Endothelial cell of umbilical vein (primary cell): ENCODE data around the gene DNAJB11. TPM values are rescaled to one million over a fixed set of nuclear protein-coding genes. Genes with fewer than 3 reads are reported as not detected.

Experiments
- BruUV-seq: library from RNA; stranded (reverse); fragments of 400-500 nt; replicated peaks from 2 replicates; lab custom pipeline; 2021; lab: Mats Ljungman, UMichigan
- CTCF ChIA-PET: fragments of 300-600, 350-600 bp; sonication (Branson Sonifier 250); formaldehyde crosslinking; loops from one replicate; lab custom pipeline; 2021; ENCODE audit warnings: antibody characterized with exemption, inconsistent platforms; lab: Charles Lee
- POLR2A ChIA-PET: fragments of 300-600, 350-600 bp; sonication (Branson Sonifier 250); formaldehyde crosslinking; loops from one replicate; lab custom pipeline; 2021; ENCODE audit warnings: antibody characterized with exemption, inconsistent platforms; lab: Charles Lee
- DNase-seq: peaks from one replicate; pipeline ENCODE4 v3.0.0-alpha.2; 2011; ENCODE audit warnings: low read depth, low spot score
- FAIRE-seq: peaks from 2 replicates; lab custom pipeline; 2011; peaks lifted over from hg19 to GRCh38; lab: Jason Lieb, UNC
- H2AFZ ChIP-seq: 2 replicates; pipeline ENCODE4 v1.6.0; 2012; ENCODE audit warnings: low read depth, low read length, control low read depth, inconsistent platforms
- H3K27ac ChIP-seq: 2 replicates; pipeline ENCODE4 v1.5.1; 2011; ENCODE audit warnings: low read depth, mild to moderate bottlenecking, control low read depth, low read length, moderate library complexity; ENCODE audit not compliant: insufficient read depth
- H3K27me3 ChIP-seq, 2 experiments: 2 replicates each; pipeline versions ENCODE4 v1.6.0 to v1.6.1; 2011; ENCODE audit warnings: low read length in 2 of 2, mixed read lengths in 1 of 2; ENCODE audit not compliant: control insufficient read depth in 2 of 2, insufficient read depth in 2 of 2
- H3K36me3 ChIP-seq, 2 experiments: 2 replicates in 1 of 2; 3 replicates in 1 of 2; pipeline ENCODE4 v1.5.1; 2011; ENCODE audit warnings: low read length in 2 of 2, mild to moderate bottlenecking in 1 of 2, moderate library complexity in 1 of 2; ENCODE audit not compliant: control insufficient read depth in 2 of 2, insufficient read depth in 2 of 2; ENCODE audit errors: extremely low read depth in 1 of 2
- H3K4me1 ChIP-seq: 3 replicates; pipeline ENCODE4 v1.5.1; 2011; ENCODE audit warnings: mild to moderate bottlenecking, low read length; ENCODE audit not compliant: control insufficient read depth, insufficient read depth; ENCODE audit errors: extremely low read depth
- H3K4me2 ChIP-seq: 2 replicates; pipeline ENCODE4 v1.6.1; 2011; ENCODE audit warnings: low read length, control low read depth, mixed read lengths; ENCODE audit not compliant: insufficient read depth
- H3K4me3 ChIP-seq, 3 experiments: fragments of 200-600 bp in 1 of 3; sonication (generic), shearing (Covaris generic) in 1 of 3; replicated peaks in 1 of 3; 2 replicates each; pipeline ENCODE4 v1.5.1; 2011 to 2016; ENCODE audit warnings: control low read depth in 3 of 3, low read length in 3 of 3, mild to moderate bottlenecking in 2 of 3, inconsistent platforms in 1 of 3, low read depth in 1 of 3, moderate library complexity in 1 of 3; ENCODE audit not compliant: insufficient read depth in 1 of 3
- H3K79me2 ChIP-seq: 2 replicates; pipeline ENCODE4 v1.6.0; 2012; ENCODE audit warnings: low read length, inconsistent platforms; ENCODE audit not compliant: control insufficient read depth, insufficient read depth
- H3K9ac ChIP-seq: replicated peaks from 2 replicates; pipeline ENCODE3; 2011; ENCODE audit warnings: low read length, control low read depth; ENCODE audit not compliant: insufficient read depth; ENCODE audit errors: extremely low read depth
- H3K9me1 ChIP-seq: replicated peaks from 3 replicates; pipeline ENCODE4 v1.6.0; 2011; ENCODE audit warnings: mild to moderate bottlenecking, low read length; ENCODE audit not compliant: control insufficient read depth, insufficient read depth; ENCODE audit errors: extremely low read depth
- H3K9me3 ChIP-seq: replicated peaks from 2 replicates; pipeline ENCODE4 v1.5.1; 2012; ENCODE audit warnings: low read length, inconsistent platforms; ENCODE audit not compliant: control insufficient read depth, insufficient read depth
- H4K20me1 ChIP-seq: replicated peaks from 2 replicates; pipeline ENCODE3; 2011; ENCODE audit warnings: mild to moderate bottlenecking, low read length; ENCODE audit not compliant: control insufficient read depth, insufficient read depth; ENCODE audit errors: extremely low read depth
- EZH2 ChIP-seq: IDR thresholded peaks from 2 replicates; pipeline ENCODE4 v1.6.1; 2012; ENCODE audit warnings: borderline replicate concordance, low read depth, mild to moderate bottlenecking, moderate library complexity, low read length, inconsistent platforms; ENCODE audit not compliant: severe bottlenecking
- FOS ChIP-seq: IDR thresholded peaks from 2 replicates; pipeline ENCODE4 v1.6.1; 2011; ENCODE audit warnings: mild to moderate bottlenecking, low read length, moderate library complexity, borderline replicate concordance; ENCODE audit not compliant: insufficient read depth
- GATA2 ChIP-seq: IDR thresholded peaks from 2 replicates; pipeline ENCODE4 v1.7.0; 2011; ENCODE audit warnings: low read depth, mild to moderate bottlenecking, moderate library complexity, mixed read lengths, low read length; ENCODE audit not compliant: insufficient read length, insufficient read depth
- JUN ChIP-seq: IDR thresholded peaks from 2 replicates; pipeline ENCODE4 v1.6.1; 2011; ENCODE audit warnings: borderline replicate concordance, low read depth; ENCODE audit not compliant: insufficient read length, insufficient read depth
- MYC ChIP-seq: IDR thresholded peaks from one replicate; pipeline ENCODE4 v1.6.1; 2011; ENCODE audit warnings: mild to moderate bottlenecking, low read depth, low read length
- POLR2A ChIP-seq: IDR thresholded peaks from 2 replicates; pipeline ENCODE4 v1.6.1; 2012; ENCODE audit warnings: low read depth, mild to moderate bottlenecking, control low read depth, low read length
- POLR2AphosphoS5 ChIP-seq: IDR thresholded peaks from 2 replicates; pipeline ENCODE4 v1.6.1; 2012; ENCODE audit warnings: low read depth, mild to moderate bottlenecking, control low read depth, low read length, moderate library complexity; ENCODE audit not compliant: insufficient read depth
- dilution Hi-C: fragments of 300-500 bp; cut with MboI; formaldehyde crosslinking; loops from one replicate; pipeline ENCODE4 v1.15.0; 2019; ENCODE audit warnings: low sequenced_read_pairs; ENCODE audit not compliant: extremely low pct_ligation_motif_present
- intact Hi-C: fragments of 100-400 bp; cut with micrococcal nuclease; formaldehyde crosslinking; loops from one replicate; pipeline ENCODE4 v1.10.0; 2022
- polyA plus RNA-seq, 4 experiments: library from polyadenylated mRNA; depleted of rRNA in 3 of 4; stranded (reverse) in 3 of 4; unstranded in 1 of 4; fragments of >200 nt; gene quantifications; 2 replicates each; pipeline versions ENCODE4 v1.2.1 to v1.2.3, GENCODE V29; 2011 to 2012; ENCODE audit warnings: missing spikeins in 1 of 4
- total RNA-seq: library from RNA; stranded (reverse); gene quantifications from 2 replicates; pipeline ENCODE4 v1.2.3, GENCODE V29; 2021
- TF ChIP-seq, protein P1 (sequence below), 2 donors: IDR thresholded peaks; 1 replicate in 1 of 2; 2 replicates in 1 of 2; pipeline ENCODE4 v1.5.1; 2011; ENCODE audit warnings: low read length in 2 of 2, mild to moderate bottlenecking in 2 of 2, moderate library complexity in 2 of 2, control low read depth in 1 of 2, inconsistent platforms in 1 of 2, low read depth in 1 of 2; ENCODE audit not compliant: insufficient read depth in 1 of 2; ENCODE audit errors: extremely low read depth in 1 of 2
- TF ChIP-seq, protein P2 (sequence below): IDR thresholded peaks from 2 replicates; pipeline ENCODE4 v1.6.1; 2011; ENCODE audit not compliant: insufficient read depth, insufficient read length

DNAJB11 gene
- total and polyA plus RNA-seq, 2 donors (not counting 3 experiments of a cell fraction or from before 2014, with no cell fraction given) = 39.5 to 87.6 TPM

GRCh38 chr3:186580785-186581184, 10.3 kb downstream of the DNAJB11 start:
- Histone ChIP-seq H3K79me2 (no peaks in the 10 kb centered on the region), H4K20me1 (no peaks in the 10 kb centered on the region), H3K9ac (no peak overlapping the region), H3K27ac (no peak overlapping the region), H3K27me3 (no peaks in the 10 kb centered on the region), H2AFZ (no peak overlapping the region), H3K4me3 (no peak overlapping the region), H3K9me1 (no peaks in the 10 kb centered on the region), H3K4me2 (no peak overlapping the region), H3K36me3 (peaks cover 35 to 36% of the 10 kb centered on the region in 2 experiments), H3K9me3 (no peaks in the 10 kb centered on the region), H3K4me1 (no peaks in the 10 kb centered on the region)
- intact Hi-C loops = no loop called here
- ChIA-PET POLR2A (no interaction called here), CTCF (interaction anchor here (0.9 to 1.4 kb wide), 2 partner anchors 8 to 40 kb away, joined by 3 to 4 read pairs; no protein-coding TSS in a partner anchor)
- TF ChIP-seq GATA2 (no peak), POLR2AphosphoS5 (no peak), JUN (no peak), EZH2 (no peak), POLR2A (no peak), MYC (no peak), FOS (no peak)
- TF ChIP-seq, protein P1, sequence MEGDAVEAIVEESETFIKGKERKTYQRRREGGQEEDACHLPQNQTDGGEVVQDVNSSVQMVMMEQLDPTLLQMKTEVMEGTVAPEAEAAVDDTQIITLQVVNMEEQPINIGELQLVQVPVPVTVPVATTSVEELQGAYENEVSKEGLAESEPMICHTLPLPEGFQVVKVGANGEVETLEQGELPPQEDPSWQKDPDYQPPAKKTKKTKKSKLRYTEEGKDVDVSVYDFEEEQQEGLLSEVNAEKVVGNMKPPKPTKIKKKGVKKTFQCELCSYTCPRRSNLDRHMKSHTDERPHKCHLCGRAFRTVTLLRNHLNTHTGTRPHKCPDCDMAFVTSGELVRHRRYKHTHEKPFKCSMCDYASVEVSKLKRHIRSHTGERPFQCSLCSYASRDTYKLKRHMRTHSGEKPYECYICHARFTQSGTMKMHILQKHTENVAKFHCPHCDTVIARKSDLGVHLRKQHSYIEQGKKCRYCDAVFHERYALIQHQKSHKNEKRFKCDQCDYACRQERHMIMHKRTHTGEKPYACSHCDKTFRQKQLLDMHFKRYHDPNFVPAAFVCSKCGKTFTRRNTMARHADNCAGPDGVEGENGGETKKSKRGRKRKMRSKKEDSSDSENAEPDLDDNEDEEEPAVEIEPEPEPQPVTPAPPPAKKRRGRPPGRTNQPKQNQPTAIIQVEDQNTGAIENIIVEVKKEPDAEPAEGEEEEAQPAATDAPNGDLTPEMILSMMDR (IDR thresholded peaks at IDR 0.05; ENCODE audit: extremely low read depth in 1 of 2, insufficient read depth in 1 of 2, low read depth in 1 of 2, low read length in 2 of 2) = no peak
- TF ChIP-seq, protein P2, sequence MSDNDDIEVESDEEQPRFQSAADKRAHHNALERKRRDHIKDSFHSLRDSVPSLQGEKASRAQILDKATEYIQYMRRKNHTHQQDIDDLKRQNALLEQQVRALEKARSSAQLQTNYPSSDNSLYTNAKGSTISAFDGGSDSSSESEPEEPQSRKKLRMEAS = no peak
- DNase-seq (no peak), FAIRE-seq (no peak)
- dilution Hi-C loops = no loop called here
- no TSS peak for BruUV-seq
